GM21717 (cell line): ENCODE measurements around the gene RBM10.

Source experiments
- ATAC-seq: cut with Tn5 transposase; IDR thresholded peaks from one replicate; pipeline ENCODE4 v1.9.1; 2021; ENCODE audit warnings: mild to moderate bottlenecking, moderate library complexity; ENCODE audit not compliant: unreplicated experiment

RBM10 gene

DNA sequence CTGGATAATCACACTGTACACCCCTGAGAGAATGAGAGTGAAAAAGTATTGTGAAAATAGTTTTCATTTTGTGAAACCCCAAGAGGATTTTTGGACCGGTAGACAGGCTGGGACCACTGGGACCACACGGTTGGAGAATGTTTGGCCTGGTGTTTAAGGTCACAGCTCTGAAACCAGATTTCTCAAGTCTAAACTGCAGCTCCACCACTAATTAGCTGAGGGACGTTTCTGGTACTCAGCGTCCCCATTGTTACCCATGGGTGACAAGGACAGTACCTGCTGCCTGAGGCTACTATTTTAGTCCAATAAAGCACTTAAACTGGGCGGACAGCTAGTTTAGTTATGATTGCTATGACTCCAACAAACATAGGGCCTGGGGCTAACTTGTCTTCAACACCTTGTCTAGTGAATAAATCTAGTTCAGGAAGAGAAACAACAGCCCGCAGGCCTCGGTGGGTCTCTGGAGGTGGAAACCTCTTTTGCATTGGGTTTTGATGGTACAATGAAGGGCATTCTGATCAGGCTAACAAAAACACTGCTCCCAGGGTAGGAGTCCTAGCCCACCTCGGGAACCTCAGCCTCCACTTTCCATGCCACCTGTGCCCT is 87.3 kb downstream of the RBM10 start:
- no peak for ATAC-seq

DNA sequence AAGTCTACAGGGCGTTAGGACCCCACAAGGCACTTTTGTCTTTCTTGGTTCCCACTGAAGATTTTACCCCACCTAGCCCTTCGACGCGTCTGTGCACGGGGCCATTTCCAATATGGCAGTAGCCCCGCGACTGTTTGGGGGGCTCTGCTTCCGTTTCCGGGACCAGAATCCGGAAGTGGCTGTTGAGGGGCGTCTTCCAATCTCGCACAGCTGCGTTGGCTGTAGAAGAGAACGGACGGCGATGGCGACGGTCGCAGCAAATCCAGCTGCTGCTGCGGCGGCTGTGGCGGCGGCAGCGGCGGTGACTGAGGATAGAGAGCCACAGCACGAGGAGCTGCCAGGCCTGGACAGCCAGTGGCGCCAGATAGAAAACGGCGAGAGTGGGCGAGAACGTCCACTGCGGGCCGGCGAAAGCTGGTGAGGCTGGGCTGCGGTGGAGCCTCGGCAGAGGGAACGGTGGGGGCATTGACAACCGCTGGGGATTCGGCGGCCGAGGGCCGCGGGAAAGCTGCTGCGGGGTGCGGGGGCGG is 87.8 kb downstream of the RBM10 start, which contains the start of gene USP11:
Gene USP11 (plus strand): TSS at position 207 of the 530 bp plus-strand sequence. CDS start 35 bp downstream, at position 242.
- ATAC-seq: peak; percentile 6

DNA sequence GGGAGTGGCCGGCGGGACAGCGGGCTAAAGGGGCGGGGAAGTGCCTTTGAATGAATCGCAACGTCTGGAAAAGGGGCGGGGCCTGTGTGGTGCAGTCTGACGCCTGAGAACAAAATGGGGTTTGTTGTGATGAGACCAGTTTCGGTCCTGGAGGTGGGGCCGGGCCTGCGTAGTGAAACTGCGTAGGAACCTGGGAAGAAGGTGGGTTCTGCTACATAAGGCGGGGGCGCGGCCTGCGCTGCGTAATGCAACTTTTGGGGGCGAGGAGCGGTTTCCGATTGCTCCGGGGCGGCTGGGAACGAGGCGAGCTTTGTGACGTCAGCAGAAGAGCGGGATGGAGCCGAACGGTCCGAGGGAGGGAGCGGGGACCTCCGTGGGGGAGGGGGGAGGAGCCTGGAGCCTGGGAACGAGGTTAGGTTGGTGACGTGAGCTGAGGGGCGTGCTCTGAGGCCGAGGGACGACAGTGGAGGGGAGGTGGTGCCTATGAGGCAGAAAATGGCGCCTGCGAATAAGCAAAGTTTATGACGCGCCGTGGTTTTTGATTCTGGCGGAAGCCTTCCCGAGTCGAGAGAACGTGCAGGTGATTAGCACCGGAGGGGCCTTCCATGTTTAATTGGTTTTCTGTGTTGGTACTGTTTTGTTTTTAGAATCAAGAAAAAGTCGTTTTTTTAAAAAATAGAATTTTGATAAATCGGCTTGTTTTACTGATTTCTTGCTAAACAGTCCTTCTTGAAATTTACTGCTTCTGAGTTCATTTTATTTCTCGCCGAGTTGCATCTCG is 88.5 kb downstream of the RBM10 start:
- peak; percentile 80 for ATAC-seq

DNA sequence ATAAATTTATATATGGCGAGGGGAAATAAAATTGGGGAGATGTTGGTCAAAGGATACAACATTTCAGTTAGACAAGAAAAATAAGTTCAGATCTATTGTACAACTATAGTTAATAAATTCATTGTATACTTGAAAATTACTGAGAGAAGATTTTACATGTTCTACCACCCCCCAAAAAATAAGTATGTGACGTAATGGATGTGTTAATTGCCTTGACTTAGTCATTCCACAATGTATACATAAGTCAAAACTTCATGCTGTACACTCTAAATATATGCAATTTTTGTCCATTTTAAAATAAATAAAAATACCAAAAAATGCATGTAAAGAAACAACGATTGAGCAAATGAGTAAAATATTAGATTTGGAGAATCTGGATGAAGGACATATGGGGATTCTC is 89.6 kb downstream of the RBM10 start:
- ATAC-seq: no peak

DNA sequence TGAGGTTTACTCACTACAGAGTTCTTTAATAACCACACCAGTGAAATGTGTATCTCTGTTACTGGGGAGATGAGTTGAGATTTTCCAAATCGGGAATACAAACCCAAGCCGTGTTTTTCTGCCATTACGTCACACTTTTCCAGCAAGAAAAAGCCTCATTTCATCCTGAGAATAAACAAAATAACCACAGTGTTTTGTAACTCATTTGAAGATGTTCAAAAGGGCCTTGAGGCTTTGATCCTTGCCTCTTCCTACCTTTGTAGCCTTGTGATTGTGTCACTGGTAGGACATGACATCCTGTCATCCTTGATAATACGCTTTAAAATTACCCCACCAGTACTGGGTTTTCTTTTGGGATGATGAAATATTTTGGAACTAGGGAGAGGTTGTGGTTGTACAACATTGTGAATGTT is 90.7 kb downstream of the RBM10 start:
- no peak for ATAC-seq
